ENCODE data around the gene UPP2.

UPP2 gene

DNA sequence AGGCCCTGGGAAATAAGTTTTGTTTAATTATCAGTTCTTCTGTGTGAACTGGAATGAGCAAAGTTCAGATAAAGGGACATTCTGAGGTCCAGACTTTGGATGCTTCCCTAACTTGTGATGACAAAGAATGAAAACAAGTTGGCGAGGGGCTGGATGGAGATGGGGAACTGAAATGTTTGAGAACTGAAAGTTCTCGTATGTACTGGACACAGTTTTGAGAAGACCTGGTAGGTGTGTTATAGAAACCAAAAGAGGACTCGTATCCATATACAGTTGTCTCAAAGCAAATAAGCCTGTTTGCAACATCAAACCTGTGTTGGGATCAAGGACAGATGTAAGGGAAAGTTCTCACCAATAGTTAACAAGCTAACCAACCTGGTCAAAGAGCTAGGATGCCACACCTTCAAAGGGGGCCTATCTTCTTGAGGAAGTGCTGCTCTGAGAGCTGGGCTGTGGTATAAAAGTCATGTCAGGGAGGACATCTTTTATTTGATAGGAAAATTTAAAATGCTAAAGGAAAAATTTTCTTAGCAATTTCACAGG, at the start of gene UPP2:
Gene UPP2, plus strand, starts transcription at position 493 of the 543 bp plus-strand sequence. CDS start 188 bp downstream, outside the sequence.
- no peak for DNase-seq

DNA sequence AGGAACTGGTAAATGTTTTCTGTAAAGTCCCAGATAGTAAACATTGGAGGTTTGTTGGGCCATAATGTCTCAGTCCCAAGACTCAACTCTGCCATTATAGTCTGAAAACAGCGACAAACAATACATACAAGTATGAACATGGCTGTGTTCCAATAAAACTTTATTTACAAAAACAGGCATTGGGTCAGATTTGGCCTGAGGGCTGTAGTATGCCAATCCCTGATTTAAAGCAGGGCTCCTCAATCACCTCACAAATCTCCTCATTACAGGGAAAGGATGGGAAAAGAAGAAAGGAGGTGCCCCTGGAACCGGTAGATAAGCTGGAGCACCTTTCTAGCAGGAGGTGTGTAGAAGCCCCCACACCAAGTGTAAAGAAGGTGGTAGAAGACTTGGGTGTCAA, 48.9 kb upstream of the UPP2 start:
- DNase-seq = no peak

DNA sequence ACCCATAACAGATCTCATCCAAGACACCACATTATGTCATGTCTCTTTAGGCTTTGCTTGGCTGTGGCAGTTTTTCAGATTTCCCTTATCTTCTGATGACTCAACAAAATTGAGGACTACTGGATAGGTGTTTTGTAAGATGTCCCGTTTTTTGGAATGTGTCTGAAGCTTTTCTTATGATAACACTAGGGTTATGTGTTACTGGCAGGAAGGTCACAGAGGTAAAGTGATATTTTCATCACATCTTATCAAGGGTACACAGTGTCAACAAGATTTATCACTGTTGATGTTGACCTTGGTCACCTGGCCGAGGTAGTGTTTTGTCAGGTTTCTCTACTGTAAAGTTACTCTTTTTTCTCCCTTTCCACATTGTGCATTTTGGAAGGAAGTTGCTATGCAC, 44.8 kb upstream of the UPP2 start:
- no peak for DNase-seq

DNA sequence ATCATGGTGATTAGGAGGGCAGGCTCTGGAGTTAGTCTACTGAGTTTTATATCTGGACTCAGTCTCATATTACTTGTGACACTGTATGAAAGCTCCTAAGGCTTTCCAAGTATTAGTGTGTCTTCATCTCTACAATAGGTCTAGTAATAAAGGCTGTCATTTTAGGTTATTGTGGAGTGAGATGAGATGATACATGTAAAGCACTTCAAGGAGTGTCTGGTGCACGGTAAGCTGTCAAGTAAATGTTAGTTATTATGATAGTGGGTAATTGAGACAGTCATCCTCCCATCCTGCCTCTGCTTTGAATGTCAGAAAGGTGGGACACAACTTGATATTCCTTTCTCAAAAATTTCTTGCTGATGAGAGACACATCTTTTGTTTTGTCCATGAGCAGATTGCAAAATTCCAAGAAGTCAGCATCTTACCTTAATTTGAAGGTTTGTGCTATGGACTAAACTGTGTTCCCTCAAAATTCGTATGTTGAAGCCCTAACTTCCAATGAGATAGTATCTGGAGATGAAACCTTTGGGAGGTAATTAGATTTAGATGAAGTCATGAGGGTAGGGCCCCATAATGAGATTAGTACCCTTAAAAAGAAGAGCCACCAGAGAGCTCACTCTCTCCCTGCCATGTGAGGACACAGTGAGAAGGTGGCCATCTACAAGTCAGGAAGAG, 41.4 kb upstream of the UPP2 start:
- DNase-seq = no peak

DNA sequence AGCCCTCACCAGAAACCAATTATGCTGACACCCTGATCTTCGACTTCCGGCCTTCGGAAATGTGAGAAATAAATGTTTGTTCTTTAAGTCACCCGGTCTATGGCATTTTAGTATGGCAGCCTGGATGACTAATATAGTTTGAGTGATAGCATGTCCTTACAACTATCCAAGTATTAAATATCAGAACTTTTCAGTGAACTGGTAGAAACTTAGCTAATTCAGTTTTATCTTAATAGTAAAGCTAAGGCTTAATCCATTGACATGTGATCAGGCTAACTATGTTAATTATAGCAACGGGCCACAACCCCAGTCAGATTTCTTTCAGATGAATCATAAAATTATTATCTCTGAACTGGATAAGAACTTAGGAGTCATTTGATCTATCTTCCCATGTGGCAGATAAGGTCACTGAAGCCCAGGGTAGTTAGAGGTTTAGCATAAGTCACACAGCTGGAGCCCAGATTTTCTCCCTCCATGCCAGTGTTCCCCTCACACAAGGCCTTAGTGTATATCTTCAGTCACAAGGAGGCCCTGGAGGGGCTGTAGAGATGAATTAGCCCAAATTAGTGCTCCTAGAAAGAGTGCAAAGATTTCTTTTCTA, 40.7 kb upstream of the UPP2 start:
- no peak for DNase-seq

DNA sequence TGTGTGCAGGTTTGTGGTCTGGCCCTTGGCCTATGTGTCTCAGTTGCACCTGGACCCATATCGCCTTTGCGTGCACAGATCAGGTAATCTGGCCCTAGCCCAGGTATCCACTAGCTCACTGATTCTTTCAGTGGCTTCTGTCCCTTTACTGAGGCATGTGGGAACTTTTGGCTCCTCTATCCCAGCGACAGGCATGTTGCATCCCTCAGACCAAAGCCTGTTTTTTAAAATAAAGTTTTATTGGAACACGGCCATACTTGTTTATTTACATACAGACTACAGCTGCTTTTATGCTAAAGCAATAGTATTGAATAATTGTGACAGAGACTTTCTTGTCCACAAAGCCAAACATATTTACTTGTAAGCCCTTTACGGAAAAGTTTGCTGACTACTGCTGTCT, 39.9 kb upstream of the UPP2 start:
- no peak for DNase-seq

DNA sequence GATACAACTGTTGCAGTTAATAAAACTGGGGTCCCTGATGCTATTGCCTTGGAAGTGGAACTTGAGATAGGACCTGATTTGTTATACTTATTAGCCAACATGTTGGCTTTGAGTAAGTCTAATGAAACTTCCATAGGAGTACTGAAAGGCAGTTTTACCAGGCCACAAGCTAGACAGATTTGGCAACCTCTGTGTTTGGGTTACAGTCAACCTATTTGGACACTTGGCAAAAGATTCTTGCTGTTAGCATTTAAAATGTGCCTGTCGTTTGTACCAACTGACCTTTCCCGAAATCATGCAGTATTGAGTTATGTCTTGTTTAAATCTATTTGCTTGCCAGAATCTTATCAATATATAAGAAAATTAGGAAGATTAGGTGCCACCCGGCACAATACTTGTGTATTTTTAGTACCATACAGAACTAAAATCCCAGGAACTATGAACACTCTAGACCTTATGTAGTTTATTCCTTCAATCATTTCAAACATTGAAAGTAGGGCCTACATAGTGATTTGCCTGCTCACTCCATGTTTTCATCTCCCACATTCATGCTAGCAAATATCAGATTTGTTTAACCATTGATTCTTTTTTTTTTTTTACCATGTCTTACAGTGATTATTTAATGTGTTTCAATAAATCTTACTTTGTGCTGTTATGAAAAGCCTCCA, 35.5 kb upstream of the UPP2 start:
- no peak for DNase-seq

DNA sequence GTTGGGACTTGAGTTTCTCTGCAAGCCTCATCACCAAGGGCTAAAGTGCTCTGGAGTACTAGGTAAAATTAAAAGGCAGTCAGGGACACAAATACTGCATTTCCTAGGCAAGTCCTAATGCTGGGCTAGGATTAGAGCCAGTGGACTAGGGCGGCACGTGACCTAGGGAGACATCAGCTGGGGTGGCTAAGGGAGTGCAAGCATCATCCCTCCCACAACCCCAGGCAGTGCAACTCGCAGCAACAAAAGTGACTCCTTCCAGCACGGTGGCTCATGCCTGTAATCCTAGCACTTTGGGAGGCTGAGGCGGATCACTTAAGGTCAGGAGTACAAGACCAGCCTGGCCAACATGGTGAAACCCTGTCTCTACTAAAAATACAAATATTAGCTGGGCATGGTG, 30.7 kb upstream of the UPP2 start:
- DNase-seq = no peak

DNA sequence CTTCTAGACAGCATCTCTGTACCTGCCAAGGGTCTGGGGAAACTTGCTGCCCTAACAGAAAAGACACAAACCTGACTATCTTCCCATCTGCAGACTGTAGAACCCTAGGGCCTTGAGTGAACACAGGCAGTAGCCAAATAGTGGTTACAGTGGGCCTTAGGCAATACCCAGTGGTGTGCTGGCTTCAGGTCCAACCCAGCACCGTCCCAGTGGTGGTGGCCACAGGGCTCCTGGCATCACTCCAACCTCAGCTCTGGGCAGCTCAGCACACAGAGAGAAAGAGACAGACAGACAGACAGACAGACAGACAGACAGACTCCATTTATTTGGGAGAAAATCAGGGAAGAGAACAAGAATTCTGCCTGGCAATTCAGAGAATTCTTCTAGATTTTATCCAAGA, 29.3 kb upstream of the UPP2 start:
- no peak for DNase-seq

DNA sequence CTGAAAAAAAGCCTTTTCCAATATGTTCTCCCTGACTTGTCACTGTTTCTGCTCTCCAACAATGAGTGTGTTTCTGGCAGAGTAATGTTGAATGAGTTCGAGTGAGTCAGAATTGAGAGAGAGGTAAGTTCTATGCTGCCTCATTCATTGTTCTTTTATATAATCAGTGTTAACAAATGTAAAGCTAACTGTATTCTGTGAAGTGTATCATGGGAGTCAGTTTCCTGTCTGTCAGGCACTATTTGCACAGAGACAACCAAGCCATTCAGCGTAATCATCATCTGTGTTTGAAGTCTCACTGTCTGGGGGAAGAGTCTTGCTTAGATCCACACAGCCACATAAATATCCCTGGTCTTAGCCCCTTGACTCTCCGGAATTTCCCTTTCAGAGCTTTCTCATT, 22.0 kb upstream of the UPP2 start:
- no peak for DNase-seq

DNA sequence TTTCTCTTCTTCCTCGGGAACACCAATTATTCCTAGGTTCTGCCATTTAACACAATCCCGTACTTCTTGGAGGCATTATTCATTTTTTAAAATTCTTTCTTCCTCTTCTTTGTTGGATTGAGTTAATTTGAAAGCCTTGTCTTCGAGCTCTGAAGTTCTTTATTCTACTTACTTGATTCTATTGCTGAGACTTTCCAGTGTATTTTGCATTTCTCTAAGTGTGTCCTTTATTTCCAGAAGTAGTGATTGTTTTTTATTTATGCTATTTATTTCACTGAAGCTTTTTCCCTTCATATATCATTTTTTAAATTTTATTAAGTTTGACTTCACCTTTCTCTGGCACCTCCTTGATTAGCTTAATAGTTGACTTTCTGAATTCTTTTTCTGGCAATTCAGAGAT, 13.6 kb upstream of the UPP2 start:
- DNase-seq = no peak

DNA sequence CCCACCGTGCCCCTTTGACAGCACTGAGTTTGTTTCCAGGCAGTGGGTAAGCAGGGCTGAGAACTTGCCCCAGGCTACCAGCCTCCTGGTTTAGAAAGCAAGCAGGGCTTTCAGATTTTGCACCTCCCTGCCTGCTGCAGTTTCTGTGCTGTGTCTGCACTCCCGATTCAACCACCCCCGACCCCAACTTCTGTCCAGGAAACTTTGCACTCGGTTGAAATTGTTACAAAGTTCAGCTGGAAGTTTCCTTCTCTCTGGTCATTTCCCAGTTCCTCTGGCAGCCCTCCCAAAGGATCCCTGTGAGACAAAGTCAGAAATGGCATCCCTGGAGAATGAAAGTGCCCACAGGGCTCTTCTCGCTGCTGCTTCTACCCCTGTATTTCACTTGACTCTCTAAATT, 12.4 kb upstream of the UPP2 start:
- no peak for DNase-seq

DNA sequence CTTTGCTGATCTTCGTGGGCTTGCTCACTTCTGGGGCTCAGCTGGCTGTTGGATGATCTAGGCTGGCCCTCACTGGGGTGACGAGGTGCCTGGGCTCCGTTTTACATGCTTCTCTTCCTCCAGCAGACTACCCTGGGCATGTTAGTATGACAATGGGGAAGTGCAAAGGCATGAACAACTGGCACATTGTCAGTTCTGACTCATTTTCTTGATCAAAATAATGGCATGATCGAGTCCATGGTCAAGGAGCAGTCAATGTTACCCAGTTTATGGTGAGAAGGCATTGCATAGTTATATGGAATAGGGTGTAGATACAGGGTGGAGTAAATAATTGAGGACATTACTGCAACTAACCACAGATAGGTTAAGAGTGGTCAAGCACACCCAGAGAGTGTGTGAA, 10.0 kb upstream of the UPP2 start:
- DNase-seq = no peak

DNA sequence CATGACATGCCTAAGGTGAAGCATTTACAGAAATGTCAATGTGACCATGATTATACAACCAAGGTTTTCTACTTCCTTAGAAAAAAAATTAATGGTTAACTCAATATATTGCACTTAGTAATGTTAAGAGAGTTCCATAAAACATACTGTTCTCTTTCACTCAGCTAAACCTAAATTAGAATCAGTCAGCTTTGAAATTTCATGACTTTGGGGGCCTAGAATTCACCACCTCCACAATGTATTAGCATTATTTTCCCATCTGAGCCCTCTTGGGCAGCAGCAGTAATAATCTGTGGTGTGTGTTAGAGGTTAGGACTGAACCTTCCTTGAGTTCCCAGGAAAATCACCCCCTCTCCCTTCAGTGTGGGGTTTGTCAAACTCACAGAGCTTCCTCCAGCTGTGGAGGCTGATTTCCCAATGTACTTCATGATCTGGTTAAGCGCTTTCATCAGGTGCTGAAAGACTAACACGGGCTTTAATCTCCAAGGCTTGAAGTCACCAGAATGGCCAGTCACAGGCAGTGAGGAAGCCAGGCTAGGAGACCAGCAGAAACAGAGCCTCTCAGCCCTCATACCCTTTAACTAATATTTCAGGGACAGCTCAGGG, 7.1 kb upstream of the UPP2 start:
- no peak for DNase-seq

DNA sequence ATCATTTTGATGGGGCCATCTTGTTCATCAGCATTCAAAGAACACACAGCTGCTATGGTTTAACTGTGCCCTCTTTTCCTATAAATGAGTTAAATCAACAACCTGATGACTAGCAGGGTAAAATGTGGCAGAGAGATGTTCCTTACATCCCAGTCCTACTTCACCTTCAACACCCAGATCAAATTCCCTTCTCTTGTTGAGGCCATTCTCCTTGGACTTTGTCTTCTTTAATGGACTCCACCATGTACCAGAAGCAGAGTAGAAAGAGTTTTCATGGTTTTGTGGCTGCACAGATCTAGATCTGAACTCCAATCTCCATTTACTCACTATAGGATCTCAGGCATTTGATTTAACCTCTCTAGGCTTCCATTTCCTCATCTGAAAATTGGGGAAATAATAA, 6.4 kb upstream of the UPP2 start:
- DNase-seq = no peak

DNA sequence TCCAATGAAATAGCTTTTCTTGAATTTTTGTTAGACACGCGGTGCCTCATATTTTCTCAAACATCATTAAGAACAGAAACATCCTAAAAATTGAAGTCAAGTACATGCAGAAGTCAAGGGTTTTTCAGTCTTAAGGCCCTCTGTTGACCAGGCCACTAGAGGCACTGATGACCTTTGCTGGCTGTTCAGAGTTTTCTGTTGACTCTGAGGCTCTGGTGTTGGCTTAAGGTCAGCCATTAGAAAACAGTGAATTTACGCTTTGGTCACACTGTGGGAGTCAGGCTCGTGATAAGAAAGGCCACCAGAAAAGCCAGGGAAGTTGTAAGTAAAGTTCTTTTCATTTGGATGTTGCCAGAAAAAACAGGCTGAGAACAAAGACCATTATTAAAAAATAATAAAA, 5.8 kb upstream of the UPP2 start:
- no peak for DNase-seq

DNA sequence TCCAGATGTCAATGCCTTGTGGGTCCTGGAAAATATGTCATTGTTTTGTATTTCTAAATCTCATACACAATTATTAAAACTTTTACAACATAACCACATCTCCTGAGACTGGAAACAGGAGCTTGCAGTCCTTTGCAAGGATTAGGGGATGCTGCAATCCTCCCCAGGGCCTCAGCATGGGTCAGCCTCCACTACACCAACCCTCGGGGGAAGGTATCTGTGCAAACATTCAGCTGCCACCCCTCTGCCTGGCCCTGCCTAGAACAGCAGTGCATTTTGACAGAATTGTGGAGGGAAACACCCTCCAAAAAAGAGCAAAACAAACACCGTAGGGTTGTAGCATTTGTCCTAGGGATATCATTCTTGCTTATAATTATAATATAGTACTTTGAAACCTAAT, 4.2 kb upstream of the UPP2 start:
- no peak for DNase-seq

DNA sequence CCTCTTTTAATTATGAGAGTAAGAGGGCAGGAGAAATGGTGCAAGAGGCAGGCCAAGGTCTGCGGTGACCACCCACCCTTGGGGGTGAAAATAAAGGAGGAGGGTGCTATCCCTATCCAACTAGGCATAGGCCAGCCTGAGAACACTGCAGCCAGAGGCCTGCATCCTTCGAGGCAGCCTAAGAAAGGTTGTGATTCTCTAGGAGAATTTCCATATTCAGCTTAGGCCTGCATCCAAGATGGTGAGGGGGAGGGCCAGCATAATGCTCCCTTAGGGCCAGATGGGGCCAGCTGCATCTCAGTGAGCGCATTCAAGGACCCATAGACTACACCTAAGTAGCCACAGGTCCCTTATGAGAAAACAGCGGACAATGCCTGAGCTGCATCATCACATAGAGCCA, 3.5 kb upstream of the UPP2 start:
- DNase-seq = no peak

DNA sequence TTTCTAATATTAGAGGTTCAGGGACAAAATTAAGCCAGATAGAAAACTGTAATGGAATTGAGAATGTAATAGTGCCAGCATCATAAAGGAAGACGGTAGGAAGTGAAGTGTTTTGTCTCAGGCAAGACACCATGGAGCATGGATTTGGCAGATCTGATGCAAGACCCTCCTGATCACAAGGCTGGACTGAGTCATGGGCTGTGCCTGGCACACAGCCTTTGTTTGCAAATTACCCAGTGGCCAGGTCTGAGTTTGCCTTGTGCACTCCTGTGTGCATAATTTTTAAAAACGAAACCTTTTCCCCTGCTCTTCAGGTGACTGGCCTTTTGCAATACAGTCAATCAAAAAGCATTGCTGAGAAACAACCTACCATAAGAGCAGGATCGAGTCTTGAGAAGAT, 2.0 kb upstream of the UPP2 start:
- DNase-seq = no peak

DNA sequence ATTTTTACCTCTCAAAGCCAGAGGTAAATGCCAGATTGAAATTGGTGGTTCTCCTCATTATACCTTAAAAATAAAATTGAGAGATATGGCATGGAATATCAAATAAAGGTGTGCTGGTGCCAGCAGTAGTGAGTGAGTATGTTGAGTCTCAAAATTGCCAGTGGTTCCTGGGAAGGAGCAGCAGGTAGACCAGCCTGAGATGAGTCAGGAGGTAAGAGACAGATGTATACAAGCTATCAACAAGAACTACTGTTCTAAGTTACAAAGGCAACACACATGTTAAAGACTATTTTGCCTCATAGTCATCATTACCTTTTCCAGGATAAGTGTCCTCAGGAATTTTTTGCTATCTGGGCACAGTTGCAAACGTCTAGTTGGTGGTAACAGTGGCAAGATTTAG, 1.3 kb upstream of the UPP2 start:
- DNase-seq = no peak

DNA sequence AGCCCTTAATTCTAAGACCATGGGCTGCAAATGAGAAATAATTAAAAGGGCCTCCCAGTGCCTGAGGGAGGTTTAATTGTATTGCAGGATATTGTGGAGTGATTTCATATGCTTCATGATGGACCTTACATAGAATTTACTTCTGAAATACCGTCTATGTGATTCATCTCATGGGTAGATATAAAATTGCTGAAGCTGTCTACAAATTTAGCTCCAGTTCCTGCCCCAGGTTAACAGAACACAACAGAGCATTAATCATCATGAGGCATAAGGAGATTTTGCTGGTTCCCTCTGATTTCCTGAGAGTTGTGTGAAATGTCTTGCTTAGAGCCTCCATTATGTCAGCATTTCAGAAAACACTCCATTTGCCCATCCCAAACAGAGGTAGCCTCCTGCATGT, 770 bp downstream of the UPP2 start:
- DNase-seq = no peak

DNA sequence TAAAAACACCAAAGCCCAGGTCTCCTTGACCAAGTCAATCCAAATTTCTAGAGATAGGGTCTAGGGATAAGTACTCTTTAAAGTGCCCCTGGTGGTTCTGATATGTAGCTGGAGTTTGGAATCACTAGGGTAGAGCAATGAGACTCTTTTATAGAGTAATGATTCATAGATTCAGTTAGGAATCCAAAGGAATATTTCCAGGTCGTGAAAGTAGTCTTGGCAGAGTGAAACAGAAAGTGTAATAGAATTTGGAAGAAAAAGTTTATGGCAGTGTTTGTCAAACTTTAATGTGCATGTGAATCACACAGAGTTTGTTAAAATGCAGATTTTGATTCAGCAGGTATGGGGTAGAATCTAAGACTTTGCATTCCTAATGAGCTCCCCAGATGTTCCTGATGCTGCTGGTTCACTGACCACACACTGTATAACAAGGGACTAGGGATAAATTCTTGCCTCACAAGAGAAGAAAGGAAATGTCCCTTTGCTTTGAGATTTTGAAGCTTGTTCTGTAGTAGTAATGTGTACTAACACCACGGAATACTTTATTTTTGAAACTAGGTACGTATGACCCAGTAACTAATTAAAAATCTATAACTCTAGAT, 1.8 kb downstream of the UPP2 start:
- no peak for DNase-seq
